CD4-positive, alpha-beta T cell (primary cell): ENCODE results near the gene ZSCAN9. TPM values are rescaled to one million over a fixed set of nuclear protein-coding genes. Genes with fewer than 3 reads are reported as not detected.

Experiments used
- ATAC-seq: fragments of 200-7000 bp; cut with Tn5 transposase; one replicate; pipeline ENCODE4 v1.10.0; 2022; ENCODE audit warnings: mild to moderate bottlenecking; ENCODE audit not compliant: poor library complexity
- CTCF ChIA-PET: fragments of 350-600 bp; sonication (Branson Sonifier 250); formaldehyde crosslinking; loops from one replicate; lab custom pipeline; 2021; ENCODE audit warnings: antibody characterized with exemption, inconsistent platforms; lab: Charles Lee
- POLR2A ChIA-PET: fragments of 350-600 bp; sonication (Branson Sonifier 250); formaldehyde crosslinking; loops from one replicate; lab custom pipeline; 2021; ENCODE audit warnings: antibody characterized with exemption, inconsistent platforms; lab: Charles Lee
- DNase-seq, 14 experiments: peaks; one replicate each; pipeline ENCODE4 v3.0.0-alpha.2; 2013 to 2020; ENCODE audit warnings: mixed read lengths in 2 of 14
- H3K27ac ChIP-seq, 2 donors: one replicate each; pipeline versions ENCODE4 v1.5.1 to v1.7.0; 2013; ENCODE audit warnings: low read length in 2 of 2, low read depth in 1 of 2, mild to moderate bottlenecking in 1 of 2
- H3K27me3 ChIP-seq, 2 experiments: 1 replicate in 1 of 2; 2 replicates in 1 of 2; pipeline versions ENCODE4 v1.6.1 to v1.7.0; 2013; ENCODE audit warnings: low read length in 2 of 2, control low read depth in 1 of 2, mild to moderate bottlenecking in 1 of 2, moderate library complexity in 1 of 2; ENCODE audit not compliant: insufficient read depth in 2 of 2, control insufficient read depth in 1 of 2
- H3K36me3 ChIP-seq: one replicate; pipeline ENCODE4 v1.6.1; 2013; ENCODE audit warnings: low read length, control low read depth; ENCODE audit not compliant: insufficient read depth
- H3K4me1 ChIP-seq: one replicate; pipeline ENCODE4 v1.6.1; 2013; ENCODE audit warnings: low read length, control low read depth; ENCODE audit not compliant: insufficient read depth
- H3K4me3 ChIP-seq: one replicate; pipeline ENCODE4 v1.5.1; 2013; ENCODE audit warnings: mild to moderate bottlenecking, low read length, moderate library complexity
- H3K9me3 ChIP-seq, 2 experiments: 1 replicate in 1 of 2; 2 replicates in 1 of 2; pipeline versions ENCODE4 v1.6.1 to v1.7.0; 2013; ENCODE audit warnings: low read length in 2 of 2, mild to moderate bottlenecking in 2 of 2, control low read depth in 1 of 2, moderate library complexity in 1 of 2; ENCODE audit not compliant: control insufficient read depth in 1 of 2, insufficient read depth in 1 of 2
- H3K27ac Mint-ChIP-seq: one replicate; pipeline ENCODE4 v1.8.0; 2020; ENCODE audit warnings: mixed read lengths
- H3K27me3 Mint-ChIP-seq: one replicate; pipeline ENCODE4 v1.8.0; 2021; ENCODE audit warnings: mixed read lengths
- H3K36me3 Mint-ChIP-seq: one replicate; pipeline ENCODE4 v1.8.0; 2021; ENCODE audit warnings: low read depth, mixed read lengths
- H3K4me1 Mint-ChIP-seq: one replicate; pipeline ENCODE4 v1.8.0; 2021; ENCODE audit warnings: low read depth, mixed read lengths
- H3K4me3 Mint-ChIP-seq: one replicate; pipeline ENCODE4 v1.8.0; 2020; ENCODE audit warnings: mild to moderate bottlenecking, mixed read lengths
- H3K9me3 Mint-ChIP-seq: one replicate; pipeline ENCODE4 v1.8.0; 2020; ENCODE audit warnings: mixed read lengths
- CTCF ChIP-seq: fragments of 200-600 bp; IDR thresholded peaks from one replicate; pipeline ENCODE4 v1.8.0; 2022; ENCODE audit warnings: antibody characterized with exemption, mild to moderate bottlenecking
- intact Hi-C, 2 experiments: fragments of 100-400 bp; cut with DNase I in 1 of 2; cut with micrococcal nuclease in 1 of 2; formaldehyde crosslinking; loops; one replicate each; pipeline versions ENCODE4 v1.15.1 to v1.9.0; 2023 to 2025; cut with DNase I, micrococcal nuclease
- total RNA-seq, 174 experiments: library from RNA in 2 of 174; stranded (reverse) in 2 of 174; gene quantifications; one replicate each; pipeline ENCODE4 v1.2.3 and lab custom pipeline; 2021 to 2026

Gene ZSCAN9
- total RNA-seq, 2 experiments from 2014 or later = 0.85 to 0.89 TPM

- Histone ChIP-seq H3K27ac (no peak overlapping the region), H3K4me3 (no peak overlapping the region), H3K9me3 (peaks cover 0 to 34% of the 10 kb centered on the region in 2 experiments), H3K36me3 (no peaks in the 10 kb centered on the region), H3K4me1 (peaks cover 24% of the 10 kb centered on the region), H3K27me3 (peaks cover 81 to 92% of the 10 kb centered on the region in 2 experiments)
- H3K27ac Mint-ChIP-seq = no peak overlapping the region
- no peak for ATAC-seq
- H3K9me3 Mint-ChIP-seq = no peaks in the 10 kb centered on the region
- peaks cover 23% of the 10 kb centered on the region for H3K4me1 Mint-ChIP-seq
- DNase-seq = no peak
- H3K27me3 Mint-ChIP-seq = peaks cover 97% of the 10 kb centered on the region
- ChIA-PET CTCF (no interaction called here), POLR2A (no interaction called here)
- no peaks in the 10 kb centered on the region for H3K36me3 Mint-ChIP-seq
- intact Hi-C loops = no loop called here
- no peak overlapping the region for H3K4me3 Mint-ChIP-seq
- no peak for TF ChIP-seq CTCF
These were observed 9.7 kb upstream of the ZSCAN9 start for GRCh38 chr6:28215425-28215824.

- H3K4me3 Mint-ChIP-seq = no peak overlapping the region
- H3K27me3 ChIP-seq = peaks cover 72 to 83% of the 10 kb centered on the region in 2 experiments
- no peak for TF ChIP-seq CTCF
- no peaks in the 10 kb centered on the region for H3K36me3 Mint-ChIP-seq
- no peak overlapping the region for H3K27ac ChIP-seq
- ChIA-PET CTCF (interaction anchor here (0.7 kb wide), 1 partner anchor 840 kb away, joined by 3 read pairs; no protein-coding TSS in a partner anchor), POLR2A (no interaction called here)
- H3K4me1 Mint-ChIP-seq = peaks cover 10% of the 10 kb centered on the region
- ATAC-seq (no peak), DNase-seq (no peak)
- H3K9me3 ChIP-seq = peaks cover 0 to 20% of the 10 kb centered on the region in 2 experiments
- H3K36me3 ChIP-seq = no peaks in the 10 kb centered on the region
- no peaks in the 10 kb centered on the region for H3K9me3 Mint-ChIP-seq
- H3K4me1 ChIP-seq = peaks cover 11% of the 10 kb centered on the region
- no peak overlapping the region for H3K4me3 ChIP-seq
- peaks cover 97% of the 10 kb centered on the region for H3K27me3 Mint-ChIP-seq
- intact Hi-C loops = no loop called here
- H3K27ac Mint-ChIP-seq = no peak overlapping the region
These were observed 7.2 kb upstream of the ZSCAN9 start for GRCh38 chr6:28217890-28218289.

- no peaks in the 10 kb centered on the region for H3K36me3 ChIP-seq
- Mint-ChIP-seq H3K27me3 (peaks cover 97% of the 10 kb centered on the region), H3K9me3 (no peaks in the 10 kb centered on the region), H3K4me1 (peaks cover 8% of the 10 kb centered on the region), H3K36me3 (no peaks in the 10 kb centered on the region), H3K27ac (no peak overlapping the region), H3K4me3 (peak overlapping the region; percentile 17)
- intact Hi-C loops = no loop called here
- H3K27ac ChIP-seq = no peak overlapping the region
- DNase-seq (peak in 5 of 14 experiments; percentile 5 to 51 (median 27)), ATAC-seq (no peak)
- ChIA-PET CTCF (no interaction called here), POLR2A (no interaction called here)
- H3K4me1 ChIP-seq = peaks cover 10% of the 10 kb centered on the region
- peak overlapping the region; percentile 52 for H3K4me3 ChIP-seq
- no peak for TF ChIP-seq CTCF
- peaks cover 0 to 20% of the 10 kb centered on the region in 2 experiments for H3K9me3 ChIP-seq
- peaks cover 69 to 83% of the 10 kb centered on the region in 2 experiments for H3K27me3 ChIP-seq
These were observed 6.5 kb upstream of the ZSCAN9 start for GRCh38 chr6:28218312-28219248.
